Activated CD4-positive, alpha-beta T cell treated with anti-CD3 and anti-CD28 coated beads, Interleukin-10, Interleukin-2, amounts not matched to agents 100 ng/mL and 50 ng/mL, durations not matched to agents 16 hours and 8 hours (primary cell): ENCODE results near the gene MROH2B.
"Not testable (repeated sequence)": the region's sequence is repeated elsewhere in the genome, so short reads cannot be mapped to it uniquely, and the experiment has no call there.

Source experiments
- DNase-seq: peaks from one replicate; pipeline ENCODE4 v3.0.0-alpha.2; 2020

Gene MROH2B

DNA sequence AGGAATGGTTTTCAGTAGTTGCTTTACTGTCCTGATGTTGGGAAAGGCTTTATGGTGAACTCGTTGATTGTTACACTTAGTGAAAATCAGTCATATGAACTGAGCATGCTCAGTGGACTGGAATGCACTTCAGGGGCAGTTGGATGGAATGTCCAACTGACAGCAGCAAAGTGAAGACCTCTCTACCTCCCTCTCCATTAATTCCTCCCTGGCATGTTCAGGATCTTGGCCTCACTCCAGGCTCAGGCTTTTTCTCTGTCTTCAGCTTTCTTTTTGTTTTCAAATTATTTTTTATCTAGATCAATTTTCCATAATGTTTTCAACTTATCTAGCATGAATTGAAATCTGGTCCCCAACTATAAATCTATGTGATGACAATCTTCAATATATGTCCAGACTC lies at the start of gene MROH2B:
Gene MROH2B, minus strand, starts transcription at position 101 of the 400 bp plus-strand sequence. CDS start 490 bp downstream, outside the sequence.
- DNase-seq: no peak

DNA sequence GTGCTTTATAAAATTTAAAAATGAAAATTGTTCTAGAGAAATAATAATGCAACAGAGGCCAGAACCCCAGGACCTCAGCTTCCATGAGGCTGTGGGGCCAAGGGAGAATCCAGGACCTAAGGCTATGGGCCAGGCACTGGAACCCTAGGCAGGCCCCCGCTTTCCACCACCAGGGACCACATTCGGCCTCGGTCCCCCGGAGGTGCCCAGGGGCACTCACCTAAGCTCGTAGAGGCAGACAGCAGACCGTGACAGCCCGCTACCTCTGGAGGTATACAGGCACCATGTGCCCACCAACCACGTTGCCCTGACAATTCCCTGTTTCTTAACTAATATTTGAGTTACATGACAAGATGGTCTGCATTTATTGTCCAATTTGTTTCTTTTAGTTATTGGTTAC lies 49.5 kb upstream of the MROH2B start:
- no peak for DNase-seq

DNA sequence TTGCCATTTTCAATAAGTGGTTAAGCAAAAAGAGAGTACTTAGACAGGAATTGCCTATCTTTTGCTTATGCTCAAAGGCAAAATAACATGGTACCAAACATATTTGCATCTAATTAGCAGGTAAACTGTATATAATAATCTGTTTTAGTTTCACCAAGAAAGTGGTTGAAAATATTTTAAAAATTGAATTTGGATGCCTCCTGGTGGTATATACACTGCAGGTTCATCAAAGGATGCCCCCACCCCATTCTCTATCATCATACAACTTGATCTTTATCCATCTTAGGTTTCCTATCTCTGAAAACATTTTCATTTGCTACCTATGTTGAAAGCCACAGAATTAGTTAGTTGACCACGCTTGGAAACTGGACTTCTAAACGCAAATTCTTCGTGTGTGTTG lies 47.0 kb upstream of the MROH2B start:
- DNase-seq: no peak

DNA sequence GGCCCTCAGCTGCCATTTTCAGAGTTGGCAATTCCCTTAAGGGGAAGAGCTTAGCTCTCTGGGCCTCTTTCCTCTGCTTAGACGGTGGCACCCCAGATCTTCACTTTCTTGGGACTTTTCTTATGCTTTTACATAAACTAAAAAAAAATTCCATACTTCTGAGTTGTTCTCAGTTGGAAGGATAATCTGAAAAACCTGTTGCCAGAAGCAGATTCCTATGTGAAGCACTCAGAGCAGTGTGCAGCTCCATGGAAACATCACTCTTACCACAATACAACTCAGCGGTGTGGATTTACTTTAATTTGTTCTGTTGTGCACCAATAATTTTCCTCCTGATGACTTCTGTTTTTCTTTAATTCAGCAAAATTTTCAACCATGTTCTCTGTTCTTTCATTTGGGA lies 44.1 kb upstream of the MROH2B start:
- DNase-seq: no peak

DNA sequence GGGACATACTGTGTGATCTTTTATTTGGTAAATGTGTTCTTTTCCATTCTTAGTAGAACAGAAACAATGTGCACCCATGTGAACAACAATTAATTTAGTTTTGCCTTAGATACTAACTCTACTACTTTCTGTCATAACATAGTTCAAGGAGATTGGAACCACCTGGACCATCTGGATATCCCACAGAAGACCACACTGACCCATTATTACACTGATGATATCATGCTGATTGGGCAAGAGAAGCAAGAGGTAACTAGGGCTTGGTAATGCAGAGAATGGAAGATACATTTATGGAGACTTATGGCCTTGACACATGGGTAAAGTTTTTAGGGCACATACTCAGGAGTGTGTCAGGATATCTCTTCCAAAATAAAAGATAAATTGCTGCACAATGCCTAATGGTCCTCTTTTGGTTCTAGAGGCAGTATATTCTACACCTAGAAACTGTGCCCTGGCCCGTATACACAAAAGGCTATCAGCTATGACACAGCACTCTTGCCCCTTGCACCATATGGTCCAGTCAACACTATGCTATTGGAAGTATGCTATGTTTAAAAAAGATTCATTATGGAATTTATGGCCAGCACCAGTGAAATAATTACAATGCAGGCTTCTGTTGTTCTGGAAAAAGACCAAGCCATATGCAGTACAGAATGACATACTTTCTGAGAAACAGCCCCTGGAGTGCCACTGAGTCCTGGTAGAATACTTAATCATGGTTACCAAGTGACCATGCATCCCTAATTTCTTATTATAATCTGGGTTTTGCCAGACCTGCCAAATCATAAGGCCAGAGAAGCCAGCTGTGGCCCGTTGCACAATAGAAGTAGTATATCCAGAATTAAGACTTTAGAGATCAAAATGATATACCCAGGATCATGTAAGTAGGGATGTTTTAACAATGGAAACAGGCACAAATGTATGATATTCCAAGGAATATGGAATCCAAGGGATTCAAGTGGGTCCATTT lies 41.6 kb upstream of the MROH2B start:
- no peak for DNase-seq

DNA sequence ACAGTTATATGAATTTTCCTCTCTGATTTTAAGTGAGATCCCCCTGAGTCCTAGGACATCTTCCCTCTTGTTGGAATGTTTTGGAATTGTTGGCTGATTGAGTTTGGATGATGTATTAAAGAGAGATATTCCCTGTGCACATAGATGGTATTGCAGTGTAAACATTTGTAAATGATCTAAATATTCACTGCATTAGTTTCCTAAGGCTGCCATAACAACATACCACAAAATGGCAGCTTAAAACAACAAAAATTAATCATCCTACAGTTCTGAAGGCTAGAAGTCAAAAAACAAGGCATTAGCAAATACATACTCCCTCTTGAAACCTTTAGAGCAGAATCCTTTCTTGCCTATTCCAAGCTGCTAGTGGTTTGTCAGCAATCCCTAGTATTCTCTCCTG lies 38.0 kb upstream of the MROH2B start:
- no peak for DNase-seq

DNA sequence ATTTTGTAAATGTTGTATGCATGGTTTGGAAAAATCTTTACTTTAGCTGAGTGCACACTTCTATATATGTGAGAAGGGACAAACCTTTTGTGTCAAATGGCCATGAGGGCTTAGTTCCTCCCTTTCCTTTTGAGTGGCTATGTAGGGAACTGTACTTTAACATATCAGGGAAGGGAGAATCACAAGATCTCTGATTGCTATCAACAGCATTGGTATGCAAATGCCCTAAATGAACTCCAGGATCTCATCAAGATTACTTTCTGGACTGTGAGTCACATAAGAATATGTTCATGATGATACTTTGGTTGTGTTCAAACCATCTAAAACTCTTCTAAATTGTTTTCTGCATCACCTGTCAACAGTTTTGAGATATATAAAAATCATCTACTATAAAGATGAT lies 31.2 kb upstream of the MROH2B start:
- DNase-seq: no peak

DNA sequence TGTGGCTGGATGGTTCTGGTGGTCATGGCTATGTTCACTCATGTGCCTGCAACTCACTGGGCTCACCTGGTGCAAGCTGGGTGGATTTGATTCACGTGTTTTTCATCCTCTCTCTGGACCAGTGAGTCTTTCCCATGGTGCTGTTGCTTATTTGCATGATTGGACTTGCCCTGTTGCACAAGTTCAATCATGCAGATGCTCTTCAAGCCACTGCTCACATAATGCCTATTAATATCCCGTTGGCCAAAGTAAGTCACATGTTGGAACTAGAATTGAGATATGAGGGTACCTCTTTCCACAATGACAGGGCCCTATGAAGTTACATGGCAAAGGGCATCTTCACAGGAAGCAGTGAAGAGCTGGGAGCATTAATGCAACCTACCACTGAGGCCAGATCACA lies 26.5 kb upstream of the MROH2B start:
- DNase-seq: no peak

DNA sequence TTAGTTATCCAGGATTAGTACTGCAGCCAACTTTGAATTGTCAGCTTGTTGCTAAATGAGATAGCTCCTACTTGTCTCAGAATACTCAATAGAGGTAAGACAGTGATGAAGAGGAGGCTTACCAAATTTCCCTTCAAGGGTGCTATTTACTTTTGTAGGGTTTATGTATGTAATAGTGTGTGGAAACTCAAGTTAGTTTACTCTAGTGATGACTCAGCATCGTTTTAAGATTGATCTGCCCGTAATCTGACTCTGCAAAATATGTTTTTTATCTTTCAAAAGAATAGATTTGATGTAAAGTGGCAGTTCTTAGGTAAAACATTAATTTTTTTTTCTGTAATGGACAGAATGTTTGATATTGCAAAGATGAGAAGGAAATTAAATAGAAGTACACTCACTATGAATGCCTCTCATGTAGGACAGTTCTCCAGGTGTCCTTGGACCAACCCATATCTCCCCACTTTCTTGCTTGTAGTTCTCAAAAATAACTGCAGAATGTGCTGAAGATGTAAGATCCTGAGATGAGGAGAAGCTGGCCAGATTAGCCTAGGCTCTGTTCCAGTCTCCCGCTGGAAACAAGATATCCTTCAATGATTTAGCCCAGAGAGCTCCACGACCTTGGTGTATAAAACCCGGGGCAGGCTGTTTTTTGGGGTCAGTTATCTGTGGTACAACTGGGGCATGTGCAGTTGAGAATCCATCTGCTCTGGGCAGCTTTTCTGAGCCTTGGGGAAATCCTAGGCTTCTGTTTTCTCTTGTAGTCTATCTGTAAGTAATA lies 24.4 kb upstream of the MROH2B start:
- DNase-seq: no peak

DNA sequence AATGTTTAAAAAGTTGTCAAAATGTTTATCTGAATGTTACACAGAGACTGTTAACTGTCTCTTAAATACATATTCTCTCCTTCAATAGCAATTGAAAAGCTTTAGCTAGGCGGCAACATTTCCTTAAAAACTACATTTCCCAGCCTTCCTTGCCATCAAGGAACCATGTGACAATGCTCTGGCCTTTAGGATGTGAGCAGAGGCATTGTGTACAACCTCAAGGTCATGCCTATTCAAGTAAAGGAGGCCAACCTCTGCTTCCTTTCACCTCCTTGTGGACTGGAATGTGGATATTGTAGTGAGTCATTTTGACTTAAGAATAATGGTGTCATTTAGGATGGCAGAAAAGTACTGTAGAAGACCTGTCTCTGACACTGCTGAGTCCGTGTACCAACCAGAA lies 23.7 kb upstream of the MROH2B start:
- DNase-seq: no peak

DNA sequence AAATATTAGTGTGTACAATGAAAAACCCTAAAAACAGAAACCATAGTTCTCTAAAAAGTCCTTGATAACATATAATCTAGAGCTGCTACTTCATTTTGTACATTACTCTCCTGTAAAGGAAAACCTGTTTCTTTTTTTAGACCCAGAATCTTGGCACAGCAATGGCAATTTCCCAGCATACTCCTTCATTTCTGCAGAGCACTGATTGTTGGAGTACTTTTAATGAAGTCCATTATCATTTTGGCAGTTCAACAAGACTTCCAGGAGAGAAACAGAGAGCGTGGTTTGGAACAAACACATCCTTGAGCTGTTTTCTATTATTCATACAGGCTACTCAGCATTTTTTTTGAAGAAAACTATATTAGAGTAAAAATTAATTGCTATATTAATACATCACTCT lies 22.7 kb upstream of the MROH2B start:
- DNase-seq: no peak

DNA sequence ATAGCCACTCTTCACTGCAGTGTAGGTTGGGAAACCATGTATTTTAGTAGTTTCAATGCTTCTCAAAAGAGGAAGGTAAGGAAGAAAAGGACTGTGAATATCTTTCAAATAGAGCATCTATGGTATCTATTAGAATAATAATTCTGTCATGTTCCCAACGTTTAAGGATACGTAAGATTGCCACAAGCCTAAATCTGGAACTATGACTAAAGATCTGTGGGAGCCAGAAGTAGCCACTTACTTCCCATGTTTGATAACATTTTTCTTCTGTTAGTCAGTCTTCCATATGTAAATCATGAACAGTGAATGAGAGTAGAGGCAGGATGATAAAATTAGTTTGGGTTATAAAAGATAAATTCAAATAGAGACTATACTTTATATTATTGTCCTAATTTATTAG lies 16.3 kb upstream of the MROH2B start:
- DNase-seq: no peak

DNA sequence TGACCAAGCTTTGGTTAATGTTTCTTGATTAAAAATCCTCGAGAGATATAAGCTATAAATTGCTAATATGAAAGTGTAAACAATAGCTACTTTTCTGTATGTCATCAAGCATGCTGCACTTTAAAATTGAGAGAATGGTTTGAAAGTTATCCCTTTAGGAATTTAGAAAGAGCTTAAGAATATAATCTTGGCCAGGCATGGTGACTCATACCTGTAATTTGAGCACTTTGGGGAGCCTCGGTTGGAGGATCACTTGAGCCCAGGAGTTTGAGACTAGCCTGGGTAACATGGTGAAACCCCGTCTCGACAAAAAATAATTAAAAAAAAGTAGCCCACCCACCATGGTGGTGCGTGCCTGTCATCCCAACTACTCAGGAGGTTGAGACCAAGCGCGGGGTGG lies 12.2 kb upstream of the MROH2B start:
- no peak for DNase-seq

DNA sequence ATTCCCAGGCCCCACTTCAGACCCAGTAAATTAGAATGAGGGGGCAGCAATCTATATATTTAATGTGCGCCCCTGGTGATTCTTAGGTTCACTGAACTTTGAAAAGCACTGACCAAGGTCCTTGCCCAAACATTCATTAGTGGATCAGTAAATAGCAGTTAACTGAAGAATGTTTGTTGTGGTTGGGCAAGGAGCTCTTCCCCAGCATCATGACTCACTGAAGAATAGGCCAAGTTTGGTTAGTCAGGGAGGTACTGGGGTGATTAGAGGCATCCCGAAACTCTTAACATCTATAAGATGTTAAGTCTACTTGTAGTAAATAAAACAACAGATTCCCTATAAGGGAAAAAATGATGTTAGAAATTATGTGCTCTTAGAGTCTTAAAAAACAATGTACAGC lies 833 bp upstream of the MROH2B start:
- no peak for DNase-seq

DNA sequence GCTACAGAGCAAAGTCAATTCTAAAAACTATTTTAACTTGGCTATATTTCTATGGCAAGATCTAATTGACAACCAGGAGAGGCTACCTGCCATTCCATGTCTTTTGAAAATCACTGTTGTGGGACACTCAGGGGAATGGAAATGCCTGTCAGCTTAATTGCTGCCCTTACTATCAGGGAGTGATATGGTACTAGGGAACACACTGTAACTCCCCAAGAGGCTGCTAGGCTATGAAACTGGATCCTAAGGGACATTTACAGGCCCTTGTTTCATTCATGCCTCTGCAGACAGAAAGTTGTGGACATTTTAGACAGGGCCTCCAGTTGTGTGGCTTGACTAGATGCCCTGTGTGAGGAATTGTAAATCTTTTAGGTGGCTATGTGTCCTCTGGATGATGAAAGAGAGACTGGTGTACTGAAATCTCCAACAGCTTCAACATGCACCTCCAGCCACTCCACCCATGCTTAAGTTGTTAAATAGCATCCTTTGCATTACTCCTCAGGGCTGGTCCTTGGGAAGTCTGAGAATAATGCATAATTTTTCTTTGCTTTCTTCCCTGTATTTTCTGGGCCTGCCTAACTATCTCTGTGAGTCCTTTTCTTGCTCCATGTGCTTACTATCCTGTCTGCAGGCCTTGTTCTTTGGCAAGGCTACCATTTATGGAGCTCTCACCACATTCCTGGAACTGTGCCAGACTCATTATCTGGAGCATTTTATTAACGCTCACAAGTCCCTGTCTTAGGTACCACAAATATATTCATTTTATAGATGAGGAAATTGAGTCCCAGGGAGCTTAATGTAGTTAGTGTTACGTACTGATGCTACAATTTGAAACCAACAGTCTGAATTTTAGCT lies 3.2 kb downstream of the MROH2B start:
- no peak for DNase-seq

DNA sequence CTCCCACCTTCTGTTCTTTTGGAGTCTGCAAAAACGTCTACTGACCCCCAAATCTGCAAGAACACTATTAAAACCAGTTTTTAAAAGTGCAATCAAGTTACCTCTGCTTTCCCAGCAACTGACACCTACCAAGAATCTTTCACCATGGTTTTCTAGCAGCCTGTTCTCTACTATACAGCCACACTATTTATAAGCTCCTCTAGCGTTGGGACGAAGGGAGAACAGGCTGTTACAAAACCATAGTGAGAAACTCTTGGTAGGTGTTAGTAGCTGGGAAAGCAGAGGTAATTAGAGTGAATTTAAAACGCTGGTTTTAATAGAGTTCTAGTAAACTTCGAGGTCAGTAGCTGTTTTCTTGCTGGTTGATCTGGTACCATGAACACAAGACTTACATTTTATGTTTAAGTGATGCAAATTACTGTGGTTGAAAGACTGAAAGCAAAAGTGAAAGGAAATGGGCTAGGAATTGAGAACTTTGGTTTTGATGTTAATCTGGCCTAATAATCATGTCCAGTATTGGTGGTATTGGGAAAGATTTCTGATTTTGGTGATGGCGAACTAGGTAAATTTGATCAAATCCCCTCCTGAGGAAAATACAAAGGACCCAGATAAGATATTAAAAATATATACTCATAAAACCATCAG lies 5.3 kb downstream of the MROH2B start:
- no peak for DNase-seq

DNA sequence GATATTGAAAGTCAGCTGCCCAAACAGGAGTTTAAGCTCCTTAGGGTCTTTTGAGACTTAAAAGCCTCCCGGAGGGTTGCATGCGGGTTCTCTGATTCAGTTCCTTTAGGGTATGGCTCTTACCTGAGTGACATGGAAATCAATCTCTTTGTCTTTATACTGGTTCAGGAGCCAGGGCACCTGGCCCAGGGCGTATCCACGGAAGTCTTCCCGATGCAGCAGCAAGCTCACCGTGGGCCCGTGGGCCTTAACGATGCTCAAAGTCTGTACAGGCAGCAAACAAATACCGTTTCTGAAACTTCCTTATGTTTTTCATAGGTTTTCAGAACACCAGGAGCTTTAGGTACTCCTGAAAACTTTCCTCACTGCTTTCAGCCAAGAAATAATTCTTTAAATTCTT lies 13.2 kb downstream of the MROH2B start:
- no peak for DNase-seq

DNA sequence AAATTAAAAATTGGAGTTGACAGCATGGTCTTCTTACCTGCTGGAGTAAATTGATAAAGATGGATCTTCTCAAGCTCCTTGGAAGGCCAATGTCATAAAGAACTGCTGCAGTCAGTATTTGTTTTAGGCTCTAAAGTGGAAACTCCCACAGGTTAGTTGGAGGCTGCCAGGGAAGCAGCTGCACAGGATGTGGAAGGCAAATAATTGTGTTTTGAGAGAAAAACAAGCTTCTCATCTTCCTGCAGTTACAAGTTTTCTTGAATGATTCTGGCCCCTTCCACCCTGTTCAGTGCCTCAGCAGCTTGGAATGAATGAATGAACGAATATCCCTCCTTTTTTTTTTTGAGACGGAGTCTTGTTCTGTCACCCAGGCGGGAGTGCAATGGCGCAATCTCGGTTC lies 13.9 kb downstream of the MROH2B start:
- no peak for DNase-seq

DNA sequence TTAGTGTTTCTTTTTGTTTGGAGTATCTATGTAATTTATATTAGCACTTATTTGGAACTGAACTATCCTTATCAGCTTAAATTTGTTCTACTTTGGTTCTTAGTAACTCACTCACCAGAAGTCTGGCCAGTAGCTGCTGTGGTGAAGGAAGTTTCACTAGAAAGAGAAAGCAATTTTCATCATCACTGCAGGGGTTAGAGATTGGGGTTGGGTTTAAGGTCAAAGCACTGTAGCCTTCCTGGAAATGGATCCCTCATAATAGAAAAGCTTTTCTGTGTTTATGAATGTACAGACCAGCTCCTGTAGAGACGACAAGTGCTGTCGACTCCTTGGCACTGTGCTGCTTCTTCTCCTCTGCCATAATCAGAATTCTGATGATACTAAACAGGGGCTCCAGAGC lies 22.2 kb downstream of the MROH2B start:
- no peak for DNase-seq

DNA sequence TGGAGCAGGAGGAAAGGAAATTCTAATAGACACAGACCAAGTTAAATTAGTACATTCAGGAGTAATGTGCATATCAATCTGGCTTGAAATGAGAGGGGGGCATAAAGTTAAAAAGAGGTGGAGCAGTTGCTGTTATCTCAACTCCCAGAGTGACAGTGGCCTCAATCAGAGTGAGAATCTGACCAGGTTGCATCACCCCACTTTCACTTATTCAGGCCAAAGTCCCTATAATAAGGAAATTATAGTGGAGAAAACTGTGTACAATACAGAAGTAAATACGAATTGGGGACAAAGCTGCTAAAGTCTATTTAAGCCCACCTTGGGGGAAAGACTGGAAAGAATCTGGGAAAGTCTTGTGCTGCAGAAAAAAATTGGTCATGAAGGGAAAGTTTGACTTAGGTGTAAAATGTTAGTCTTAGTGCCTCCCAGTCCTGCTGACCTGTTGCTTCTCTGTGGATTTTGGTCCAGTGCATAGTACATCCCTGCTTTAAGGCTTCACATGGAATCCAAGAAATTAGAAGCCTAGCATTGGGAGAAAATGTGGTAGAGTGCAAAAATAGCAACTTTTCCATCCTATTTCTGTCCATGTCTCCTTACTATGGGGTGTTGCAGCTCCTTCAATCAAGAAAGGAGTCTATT lies 27.9 kb downstream of the MROH2B start:
- no peak for DNase-seq

DNA sequence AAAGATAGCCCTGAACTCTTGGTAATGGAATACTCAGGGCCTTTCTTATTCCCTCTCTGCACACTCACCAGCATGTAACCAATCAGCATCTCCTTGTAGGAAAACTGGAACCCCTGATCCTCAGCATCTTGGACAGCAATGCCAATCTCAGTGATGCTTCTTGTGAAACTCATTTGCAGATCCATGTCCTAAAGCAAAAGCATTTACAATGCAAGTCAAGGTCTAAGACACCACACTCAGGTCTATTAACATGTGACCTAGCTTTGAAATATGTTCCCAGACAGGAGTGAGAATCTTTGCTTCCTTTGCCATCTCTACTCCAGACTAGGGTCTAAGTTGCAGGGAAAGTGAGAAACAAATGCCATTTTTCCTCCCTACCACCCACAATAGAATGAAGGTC lies 38.2 kb downstream of the MROH2B start:
- DNase-seq: no peak

DNA sequence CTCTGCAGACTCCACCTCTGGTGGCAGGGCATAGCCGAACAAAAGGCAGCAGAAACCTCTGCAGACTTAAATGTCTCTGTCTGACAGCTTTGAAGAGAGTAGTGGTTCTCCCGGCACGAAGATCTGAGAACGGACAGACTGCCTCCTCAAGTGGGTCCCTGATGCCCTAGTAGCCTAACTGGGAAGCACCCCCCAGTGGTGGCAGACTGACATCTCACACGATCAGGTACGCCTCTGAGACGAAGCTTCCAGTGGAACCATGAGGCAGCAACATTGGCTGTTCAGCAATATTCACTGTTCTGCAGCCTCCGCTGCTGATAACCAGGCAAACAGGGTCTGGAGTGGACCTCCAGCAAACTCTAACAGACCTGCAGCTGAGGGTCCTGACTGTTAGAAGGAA lies 48.5 kb downstream of the MROH2B start:
- DNase-seq: not testable (repeated sequence)
